Activated naive CD4-positive, alpha-beta T cell treated with anti-CD3 and anti-CD28 coated beads, Interleukin-2, amount 50 U/mL, for 24 hours (primary cell): Measurements from ENCODE around the gene SMOC1.

Experiments
- H3K27ac Mint-ChIP-seq: one replicate; pipeline ENCODE4 v1.8.0; 2021; ENCODE audit warnings: mild to moderate bottlenecking, mixed read lengths
- H3K27me3 Mint-ChIP-seq: one replicate; pipeline ENCODE4 v1.8.0; 2021; ENCODE audit warnings: mixed read lengths
- H3K36me3 Mint-ChIP-seq: one replicate; pipeline ENCODE4 v1.8.0; 2021; ENCODE audit warnings: mixed read lengths
- H3K4me1 Mint-ChIP-seq: one replicate; pipeline ENCODE4 v1.8.0; 2021; ENCODE audit warnings: mixed read lengths
- H3K4me3 Mint-ChIP-seq: one replicate; pipeline ENCODE4 v1.8.0; 2021; ENCODE audit warnings: mild to moderate bottlenecking, mixed read lengths
- H3K9me3 Mint-ChIP-seq: one replicate; pipeline ENCODE4 v1.8.0; 2021; ENCODE audit warnings: mixed read lengths

Gene SMOC1

GRCh38 chr14:69968132-69968531, 88.9 kb downstream of the SMOC1 start:
- no peak overlapping the region for H3K4me3 Mint-ChIP-seq
- no peak overlapping the region for H3K27ac Mint-ChIP-seq
- peaks cover 4% of the 10 kb centered on the region for H3K27me3 Mint-ChIP-seq
- no peaks in the 10 kb centered on the region for H3K36me3 Mint-ChIP-seq
- no peaks in the 10 kb centered on the region for H3K4me1 Mint-ChIP-seq
- no peaks in the 10 kb centered on the region for H3K9me3 Mint-ChIP-seq

GRCh38 chr14:69968681-69969080, 89.5 kb downstream of the SMOC1 start:
- Mint-ChIP-seq H3K4me3 (no peak overlapping the region), H3K27me3 (peaks cover 4% of the 10 kb centered on the region), H3K36me3 (no peaks in the 10 kb centered on the region), H3K4me1 (no peaks in the 10 kb centered on the region), H3K9me3 (no peaks in the 10 kb centered on the region), H3K27ac (no peak overlapping the region)

GRCh38 chr14:69972755-69973154, 93.5 kb downstream of the SMOC1 start:
- H3K4me3 Mint-ChIP-seq, result no peak overlapping the region
- H3K4me1 Mint-ChIP-seq, result no peaks in the 10 kb centered on the region
- peaks cover 6% of the 10 kb centered on the region for H3K27me3 Mint-ChIP-seq
- no peaks in the 10 kb centered on the region for H3K9me3 Mint-ChIP-seq
- H3K36me3 Mint-ChIP-seq, result no peaks in the 10 kb centered on the region
- H3K27ac Mint-ChIP-seq, result no peak overlapping the region

GRCh38 chr14:69973846-69974245, 94.6 kb downstream of the SMOC1 start:
- no peaks in the 10 kb centered on the region for H3K9me3 Mint-ChIP-seq
- H3K27ac Mint-ChIP-seq, result no peak overlapping the region
- H3K27me3 Mint-ChIP-seq, result peaks cover 6% of the 10 kb centered on the region
- H3K36me3 Mint-ChIP-seq, result no peaks in the 10 kb centered on the region
- no peaks in the 10 kb centered on the region for H3K4me1 Mint-ChIP-seq
- H3K4me3 Mint-ChIP-seq, result no peak overlapping the region

GRCh38 chr14:69979882-69980281, 100.7 kb downstream of the SMOC1 start:
- Mint-ChIP-seq H3K9me3 (no peaks in the 10 kb centered on the region), H3K4me3 (no peak overlapping the region), H3K4me1 (no peaks in the 10 kb centered on the region), H3K27ac (no peak overlapping the region), H3K36me3 (no peaks in the 10 kb centered on the region), H3K27me3 (peaks cover 11% of the 10 kb centered on the region)

- Mint-ChIP-seq H3K27me3 (peaks cover 7% of the 10 kb centered on the region), H3K27ac (no peak overlapping the region)
These were observed 101.5 kb downstream of the SMOC1 start for GRCh38 chr14:69980457-69981425.

GRCh38 chr14:69982220-69982839, 103.1 kb downstream of the SMOC1 start:
- Mint-ChIP-seq H3K36me3 (no peaks in the 10 kb centered on the region), H3K4me3 (no peak overlapping the region), H3K4me1 (no peaks in the 10 kb centered on the region), H3K9me3 (no peaks in the 10 kb centered on the region), H3K27me3 (peaks cover 9% of the 10 kb centered on the region), H3K27ac (no peak overlapping the region)

More at GRCh38 chr14:69980457-69981425, 101.5 kb downstream of the SMOC1 start:
- H3K36me3 Mint-ChIP-seq, result no peaks in the 10 kb centered on the region
- no peaks in the 10 kb centered on the region for H3K9me3 Mint-ChIP-seq
- H3K4me1 Mint-ChIP-seq, result no peaks in the 10 kb centered on the region
- H3K4me3 Mint-ChIP-seq, result no peak overlapping the region

GRCh38 chr14:69982886-69983285, 103.7 kb downstream of the SMOC1 start:
- no peaks in the 10 kb centered on the region for H3K9me3 Mint-ChIP-seq
- no peak overlapping the region for H3K4me3 Mint-ChIP-seq
- H3K27me3 Mint-ChIP-seq, result peaks cover 9% of the 10 kb centered on the region
- no peaks in the 10 kb centered on the region for H3K36me3 Mint-ChIP-seq
- H3K4me1 Mint-ChIP-seq, result no peaks in the 10 kb centered on the region
- H3K27ac Mint-ChIP-seq, result no peak overlapping the region

GRCh38 chr14:69983317-69983716, 104.1 kb downstream of the SMOC1 start:
- H3K4me1 Mint-ChIP-seq, result no peaks in the 10 kb centered on the region
- no peak overlapping the region for H3K4me3 Mint-ChIP-seq
- no peaks in the 10 kb centered on the region for H3K36me3 Mint-ChIP-seq
- no peak overlapping the region for H3K27ac Mint-ChIP-seq
- peaks cover 9% of the 10 kb centered on the region for H3K27me3 Mint-ChIP-seq
- no peaks in the 10 kb centered on the region for H3K9me3 Mint-ChIP-seq

GRCh38 chr14:69985463-69985862, 106.2 kb downstream of the SMOC1 start:
- Mint-ChIP-seq H3K27ac (no peak overlapping the region), H3K36me3 (no peaks in the 10 kb centered on the region), H3K4me3 (no peak overlapping the region), H3K9me3 (no peaks in the 10 kb centered on the region), H3K4me1 (no peaks in the 10 kb centered on the region), H3K27me3 (peaks cover 9% of the 10 kb centered on the region)

- Mint-ChIP-seq H3K4me3 (no peak overlapping the region), H3K27me3 (peaks cover 6% of the 10 kb centered on the region), H3K36me3 (no peaks in the 10 kb centered on the region)
These were observed 107.1 kb downstream of the SMOC1 start for GRCh38 chr14:69986336-69986735.

GRCh38 chr14:69987406-69988121, 108.3 kb downstream of the SMOC1 start:
- Mint-ChIP-seq H3K36me3 (no peaks in the 10 kb centered on the region), H3K9me3 (no peaks in the 10 kb centered on the region), H3K27me3 (peaks cover 6% of the 10 kb centered on the region), H3K4me3 (no peak overlapping the region), H3K4me1 (no peaks in the 10 kb centered on the region), H3K27ac (no peak overlapping the region)

More at GRCh38 chr14:69986336-69986735, 107.1 kb downstream of the SMOC1 start:
- Mint-ChIP-seq H3K27ac (no peak overlapping the region), H3K9me3 (no peaks in the 10 kb centered on the region), H3K4me1 (no peaks in the 10 kb centered on the region)

GRCh38 chr14:69988979-69989378, 109.8 kb downstream of the SMOC1 start:
- H3K4me3 Mint-ChIP-seq, result no peak overlapping the region
- no peaks in the 10 kb centered on the region for H3K9me3 Mint-ChIP-seq
- H3K27ac Mint-ChIP-seq, result no peak overlapping the region
- H3K27me3 Mint-ChIP-seq, result peaks cover 7% of the 10 kb centered on the region
- H3K36me3 Mint-ChIP-seq, result no peaks in the 10 kb centered on the region
- H3K4me1 Mint-ChIP-seq, result no peaks in the 10 kb centered on the region

- Mint-ChIP-seq H3K4me1 (no peaks in the 10 kb centered on the region), H3K4me3 (no peak overlapping the region), H3K27me3 (peaks cover 8% of the 10 kb centered on the region), H3K9me3 (no peaks in the 10 kb centered on the region), H3K36me3 (no peaks in the 10 kb centered on the region), H3K27ac (no peak overlapping the region)
These were observed 110.4 kb downstream of the SMOC1 start for GRCh38 chr14:69989622-69990021.

GRCh38 chr14:69990323-69990722, 111.1 kb downstream of the SMOC1 start:
- Mint-ChIP-seq H3K27me3 (peaks cover 8% of the 10 kb centered on the region), H3K9me3 (no peaks in the 10 kb centered on the region), H3K36me3 (no peaks in the 10 kb centered on the region)

GRCh38 chr14:69991422-69991821, 112.2 kb downstream of the SMOC1 start:
- H3K4me3 Mint-ChIP-seq, result no peak overlapping the region

More at GRCh38 chr14:69990323-69990722, 111.1 kb downstream of the SMOC1 start:
- no peaks in the 10 kb centered on the region for H3K4me1 Mint-ChIP-seq
- no peak overlapping the region for H3K4me3 Mint-ChIP-seq
- H3K27ac Mint-ChIP-seq, result no peak overlapping the region

More at GRCh38 chr14:69991422-69991821, 112.2 kb downstream of the SMOC1 start:
- Mint-ChIP-seq H3K36me3 (no peaks in the 10 kb centered on the region), H3K4me1 (no peaks in the 10 kb centered on the region), H3K9me3 (no peaks in the 10 kb centered on the region), H3K27me3 (peaks cover 8% of the 10 kb centered on the region), H3K27ac (no peak overlapping the region)
